Measurements from ENCODE around the gene RIT1. TPM values are rescaled to one million over a fixed set of nuclear protein-coding genes. Genes with fewer than 3 reads are reported as not detected.

Gene RIT1
- 29.8 TPM for total RNA-seq

- DNase-seq (ENCODE audit: low spot score): peak; percentile 91
Measured at GRCh38 chr1:155911156-155912055, at the start of gene RIT1. Gene RIT1 (minus strand): TSS chr1:155911349. CDS start chr1:155910761, 588 bp downstream.

- DNase-seq (ENCODE audit: low spot score): no peak
Measured at GRCh38 chr1:155960081-155960745, 49.1 kb upstream of the RIT1 start.

- no peak for DNase-seq (ENCODE audit: low spot score)
Measured at GRCh38 chr1:155957411-155957915, 46.3 kb upstream of the RIT1 start.

GRCh38 chr1:155954645-155955044, 43.5 kb upstream of the RIT1 start:
- DNase-seq (ENCODE audit: low spot score): no peak

GRCh38 chr1:155952505-155952890, 41.3 kb upstream of the RIT1 start:
- no peak for DNase-seq (ENCODE audit: low spot score)

GRCh38 chr1:155951753-155952504, 40.8 kb upstream of the RIT1 start:
- DNase-seq (ENCODE audit: low spot score): no peak

GRCh38 chr1:155950829-155951228, 39.7 kb upstream of the RIT1 start:
- DNase-seq (ENCODE audit: low spot score): no peak

- DNase-seq (ENCODE audit: low spot score): no peak
Measured at GRCh38 chr1:155947741-155948140, 36.6 kb upstream of the RIT1 start.

- DNase-seq (ENCODE audit: low spot score): no peak
Measured at GRCh38 chr1:155947292-155947691, 36.1 kb upstream of the RIT1 start.

GRCh38 chr1:155946633-155947219, 35.6 kb upstream of the RIT1 start:
- DNase-seq (ENCODE audit: low spot score): no peak

- DNase-seq (ENCODE audit: low spot score): no peak
Measured at GRCh38 chr1:155944444-155944799, 33.3 kb upstream of the RIT1 start.

GRCh38 chr1:155942578-155943141, 31.5 kb upstream of the RIT1 start:
- no peak for DNase-seq (ENCODE audit: low spot score)

GRCh38 chr1:155941845-155942531, 30.8 kb upstream of the RIT1 start:
- DNase-seq (ENCODE audit: low spot score): no peak

GRCh38 chr1:155940993-155941844, 30.1 kb upstream of the RIT1 start, which contains the start of gene RXFP4:
Gene RXFP4 (plus strand): TSS chr1:155941638. CDS start chr1:155941710, 72 bp downstream.
- DNase-seq (ENCODE audit: low spot score): no peak

- DNase-seq (ENCODE audit: low spot score): no peak
Measured at GRCh38 chr1:155940482-155940992, 29.4 kb upstream of the RIT1 start.

GRCh38 chr1:155938220-155938627, 27.1 kb upstream of the RIT1 start:
- DNase-seq (ENCODE audit: low spot score): peak; percentile 45

GRCh38 chr1:155934936-155935590, 23.9 kb upstream of the RIT1 start:
- DNase-seq (ENCODE audit: low spot score): peak; percentile 46

- DNase-seq (ENCODE audit: low spot score): peak; percentile 97
Measured at GRCh38 chr1:155934097-155934935, 23.2 kb upstream of the RIT1 start, which contains the start of gene KHDC4. Gene KHDC4 (minus strand): TSS chr1:155934413. CDS start chr1:155934373, 40 bp downstream.
